Cardiac fibroblast (primary cell): Measurements from ENCODE around the gene ITIH2.

Experiments used
- DNase-seq, 2 donors: peaks; one replicate each; pipeline versions ENCODE4 v3.0.0 to v3.0.0-alpha.2; 2010; ENCODE audit warnings: low read depth in 2 of 2
- H3K4me3 ChIP-seq, 2 donors: replicated peaks in 1 of 2; 1 replicate in 1 of 2; 2 replicates in 1 of 2; pipeline ENCODE4 v1.5.1; 2011; ENCODE audit warnings: low read depth in 2 of 2, low read length in 2 of 2, mild to moderate bottlenecking in 2 of 2, moderate library complexity in 1 of 2
- TF ChIP-seq, protein P1 (sequence below): IDR thresholded peaks from one replicate; pipeline ENCODE4 v1.5.1; 2011; ENCODE audit warnings: low read depth, mild to moderate bottlenecking, low read length, inconsistent platforms

The ITIH2 gene

DNA sequence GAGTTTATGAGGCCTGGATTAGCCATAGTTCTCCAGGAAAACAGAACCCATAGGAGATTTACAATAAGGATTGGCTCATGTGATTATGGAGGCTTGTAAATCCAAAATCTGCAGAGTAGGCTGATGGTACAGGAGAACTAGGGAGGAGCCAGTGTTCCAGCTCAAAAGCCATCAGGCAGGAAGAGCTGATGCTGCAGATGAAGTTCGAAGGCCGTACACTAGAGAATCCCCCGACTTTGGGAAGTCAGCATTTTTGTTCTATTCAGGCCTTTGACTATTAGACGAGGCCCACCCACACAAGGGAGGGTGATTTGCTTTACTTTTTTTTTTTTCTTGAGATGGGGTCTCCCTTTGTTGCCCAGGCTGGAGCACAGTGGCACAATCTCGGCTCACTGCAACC lies 47.1 kb downstream of the ITIH2 start:
- no peak overlapping the region for H3K4me3 ChIP-seq
- TF ChIP-seq, protein P1, sequence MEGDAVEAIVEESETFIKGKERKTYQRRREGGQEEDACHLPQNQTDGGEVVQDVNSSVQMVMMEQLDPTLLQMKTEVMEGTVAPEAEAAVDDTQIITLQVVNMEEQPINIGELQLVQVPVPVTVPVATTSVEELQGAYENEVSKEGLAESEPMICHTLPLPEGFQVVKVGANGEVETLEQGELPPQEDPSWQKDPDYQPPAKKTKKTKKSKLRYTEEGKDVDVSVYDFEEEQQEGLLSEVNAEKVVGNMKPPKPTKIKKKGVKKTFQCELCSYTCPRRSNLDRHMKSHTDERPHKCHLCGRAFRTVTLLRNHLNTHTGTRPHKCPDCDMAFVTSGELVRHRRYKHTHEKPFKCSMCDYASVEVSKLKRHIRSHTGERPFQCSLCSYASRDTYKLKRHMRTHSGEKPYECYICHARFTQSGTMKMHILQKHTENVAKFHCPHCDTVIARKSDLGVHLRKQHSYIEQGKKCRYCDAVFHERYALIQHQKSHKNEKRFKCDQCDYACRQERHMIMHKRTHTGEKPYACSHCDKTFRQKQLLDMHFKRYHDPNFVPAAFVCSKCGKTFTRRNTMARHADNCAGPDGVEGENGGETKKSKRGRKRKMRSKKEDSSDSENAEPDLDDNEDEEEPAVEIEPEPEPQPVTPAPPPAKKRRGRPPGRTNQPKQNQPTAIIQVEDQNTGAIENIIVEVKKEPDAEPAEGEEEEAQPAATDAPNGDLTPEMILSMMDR = no peak
- no peak for DNase-seq

DNA sequence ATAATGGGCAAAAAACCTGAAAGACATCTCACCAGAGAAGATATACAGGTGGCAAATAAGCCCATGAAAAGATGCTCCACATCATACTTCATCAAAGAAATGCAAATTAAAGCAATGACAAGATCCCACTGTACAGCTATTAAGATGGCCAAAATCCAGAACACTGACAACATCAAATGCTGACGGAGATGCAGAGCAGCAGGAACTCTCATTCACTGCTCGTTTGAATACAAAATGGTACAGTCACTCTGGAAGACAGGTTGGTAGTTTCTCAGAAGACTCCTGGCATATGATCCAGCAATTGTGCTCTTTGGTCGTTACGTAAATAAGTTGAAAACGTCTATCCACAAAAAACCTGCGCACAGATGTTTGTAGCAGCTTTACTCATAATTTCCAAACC lies 49.1 kb downstream of the ITIH2 start:
- H3K4me3 ChIP-seq = no peak overlapping the region
- TF ChIP-seq, protein P1 = no peak
- no peak for DNase-seq

DNA sequence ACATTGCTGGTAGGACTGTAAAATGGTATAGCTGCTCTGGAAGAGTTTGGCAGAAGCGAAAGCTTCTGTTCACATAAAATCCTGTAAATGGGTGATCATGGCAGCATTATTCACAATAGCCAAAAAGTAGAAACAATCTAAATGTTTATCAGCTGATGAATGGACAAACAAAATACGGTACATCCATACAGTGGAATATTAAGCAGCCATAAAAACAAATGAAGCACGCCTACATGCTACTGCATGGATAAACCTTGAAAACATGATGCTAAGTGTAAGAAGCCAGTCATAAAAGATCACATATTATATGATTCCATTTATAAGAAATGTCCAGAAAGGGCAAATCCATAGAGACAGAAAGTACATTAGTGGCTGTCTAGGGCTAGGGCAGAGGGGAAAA lies 52.0 kb downstream of the ITIH2 start:
- no peak overlapping the region for H3K4me3 ChIP-seq
- TF ChIP-seq, protein P1 = no peak
- no peak for DNase-seq

DNA sequence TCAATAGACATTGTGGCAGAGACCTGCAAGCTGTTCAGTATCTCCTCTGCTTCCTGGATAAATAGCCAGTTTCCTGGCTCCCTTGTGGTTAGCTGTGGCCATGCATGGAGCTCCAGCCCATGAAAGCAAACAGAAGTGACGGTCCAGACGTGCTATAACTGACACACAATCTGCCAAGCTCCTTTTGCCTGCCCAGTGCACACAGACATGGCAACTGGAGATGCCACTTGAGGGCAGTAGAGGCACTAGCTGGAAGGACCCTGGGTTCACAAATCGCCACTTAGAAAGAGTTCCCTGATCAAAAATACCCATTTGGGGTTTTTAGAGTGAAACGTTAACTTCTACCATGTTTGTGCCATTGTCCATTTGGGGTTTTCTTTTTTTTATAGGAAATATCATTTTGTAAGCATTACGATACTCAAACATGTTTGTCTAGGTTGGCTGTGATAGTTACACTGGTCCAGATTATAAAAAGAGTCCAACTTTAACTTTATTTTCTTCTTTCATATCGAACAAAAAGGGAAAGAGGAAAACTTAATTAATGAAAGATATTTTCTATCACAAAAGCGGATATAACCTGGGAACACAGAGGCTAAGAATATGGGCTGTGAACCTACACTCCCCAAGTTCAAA lies 53.4 kb downstream of the ITIH2 start:
- H3K4me3 ChIP-seq = no peak overlapping the region
- TF ChIP-seq, protein P1 = peak; percentile 61
- peak; percentile 51 to 53 for DNase-seq

DNA sequence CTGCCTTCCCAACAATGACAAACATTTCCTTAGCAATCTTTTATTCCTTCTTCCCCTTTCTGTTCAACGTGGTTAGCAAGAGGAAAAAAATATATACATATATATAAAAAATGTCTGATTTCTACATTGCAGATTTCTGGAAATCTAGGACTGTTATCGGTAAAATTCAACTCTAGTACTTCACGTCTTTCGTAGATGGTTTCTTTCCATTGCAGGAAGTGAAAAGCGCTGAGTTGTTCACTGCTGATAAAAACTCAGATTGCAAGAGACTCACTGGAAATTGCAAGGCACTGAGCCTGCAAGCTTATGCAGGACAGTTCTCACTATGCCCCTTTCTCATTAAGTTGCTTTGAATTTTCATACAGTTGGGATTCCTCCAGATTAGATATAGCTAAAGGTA lies 60.8 kb downstream of the ITIH2 start:
- H3K4me3 ChIP-seq = no peak overlapping the region
- TF ChIP-seq, protein P1 = no peak
- DNase-seq = peak in 1 of 2 donors; percentile 63

DNA sequence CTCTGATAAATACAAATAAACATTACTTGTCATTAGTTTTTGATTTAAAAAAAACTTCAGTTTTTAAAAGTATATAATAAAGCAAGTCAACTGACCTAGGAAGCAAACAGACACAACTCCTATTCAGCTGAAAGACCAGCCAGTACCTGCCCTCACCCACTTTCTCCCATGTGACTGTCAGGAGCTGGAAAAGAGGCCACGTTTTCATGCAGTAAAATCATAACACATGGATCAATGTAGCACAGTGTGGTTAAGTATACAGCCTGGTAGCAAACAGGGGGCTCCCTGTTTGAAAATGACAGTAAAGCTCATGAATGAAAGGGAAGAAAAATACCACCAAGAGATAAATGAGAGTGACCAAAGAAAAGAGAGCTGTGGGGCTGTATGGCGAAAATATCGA lies 63.1 kb downstream of the ITIH2 start:
- DNase-seq = no peak
- TF ChIP-seq, protein P1 = no peak
- no peak overlapping the region for H3K4me3 ChIP-seq

DNA sequence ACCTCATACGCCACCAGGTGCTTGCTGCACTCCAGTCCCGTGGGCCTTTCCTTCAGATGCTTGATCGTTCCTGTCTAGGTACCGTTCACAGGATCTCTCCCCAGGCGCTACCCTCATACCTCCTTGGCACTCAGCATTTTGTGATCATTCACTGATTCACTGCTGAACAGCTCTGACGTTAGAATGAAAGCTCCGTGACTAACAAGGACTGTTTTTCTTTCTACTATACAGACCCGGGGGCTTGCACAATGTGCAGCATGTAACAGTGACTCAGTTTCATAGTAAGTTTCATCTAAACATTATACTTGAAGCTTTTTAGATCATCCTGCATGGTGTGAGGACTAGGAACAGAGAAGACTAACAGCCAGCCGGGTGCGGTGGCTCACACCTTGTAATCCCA lies 64.1 kb downstream of the ITIH2 start:
- DNase-seq = peak; percentile 59 to 95
- TF ChIP-seq, protein P1 = no peak
- H3K4me3 ChIP-seq = no peak overlapping the region
